Measurements from ENCODE around the gene GRIA1.

- TF ChIP-seq CTCF (IDR thresholded peaks at IDR 0.05; ENCODE audit: low read depth, low read length) (no peak), EZH2phosphoT487 (IDR thresholded peaks at IDR 0.05; ENCODE audit: low read depth) (no peak)
Observed at GRCh38 chr5:153690236-153690635, 199.8 kb downstream of the GRIA1 start.
